CD4-positive, alpha-beta T cell treated with Interleukin-21 for 1 hour (primary cell): ENCODE results near the gene RNASE1.
A peak's percentile ranks its signal among the peaks of the same experiment; 100 is the strongest.
"Not testable (repeated sequence)": the region's sequence is repeated elsewhere in the genome, so short reads cannot be mapped to it uniquely, and the experiment has no call there.

Source experiments
- DNase-seq: peaks from one replicate; pipeline ENCODE4 v3.0.0-alpha.2; 2020

Gene RNASE1

GRCh38 chr14:20769421-20769820, 33.2 kb downstream of the RNASE1 start:
- no peak for DNase-seq

GRCh38 chr14:20768593-20768892, 34.1 kb downstream of the RNASE1 start:
- DNase-seq, result no peak

- DNase-seq, result no peak
Observed at GRCh38 chr14:20760950-20761349, 41.7 kb downstream of the RNASE1 start.

GRCh38 chr14:20759465-20759864, 43.2 kb downstream of the RNASE1 start:
- DNase-seq, result not testable (repeated sequence)

- DNase-seq, result peak; percentile 47
Observed at GRCh38 chr14:20757965-20758364, 44.7 kb downstream of the RNASE1 start.

GRCh38 chr14:20755037-20755436, 47.6 kb downstream of the RNASE1 start:
- no peak for DNase-seq

- DNase-seq, result no peak
Observed at GRCh38 chr14:20754308-20754707, 48.3 kb downstream of the RNASE1 start.

- no peak for DNase-seq
Observed at GRCh38 chr14:20751963-20752562, 50.6 kb downstream of the RNASE1 start.
